GM13976 (cell line): Measurements from ENCODE around the gene RNASE8.

Experiments
- DNase-seq: peaks from one replicate; pipeline ENCODE4 v3.0.0; 2012; ENCODE audit warnings: low spot score
- CTCF ChIP-seq: IDR thresholded peaks from 2 replicates; pipeline ENCODE4 v1.5.1; 2012; ENCODE audit warnings: borderline replicate concordance, mild to moderate bottlenecking; ENCODE audit not compliant: insufficient read depth; ENCODE audit errors: extremely low read depth, missing control alignments, control extremely low read depth
- in situ Hi-C: fragments of 300-500 bp; cut with MboI; formaldehyde crosslinking; loops from one replicate; pipeline ENCODE4 v1.12.0; 2022; ENCODE audit warnings: low sequenced_read_pairs, mixed read lengths, inconsistent platforms; ENCODE audit not compliant: unreplicated experiment

RNASE8 gene

GRCh38 chr14:21017528-21018245 lies 39.9 kb upstream of the RNASE8 start:
- no peak for TF ChIP-seq CTCF
- DNase-seq: no peak
- in situ Hi-C loops: loop anchor here (10.0 kb wide), 1 partner anchor 77 kb away; the partner anchor contains the start of gene ZNF219

- in situ Hi-C loops: loop anchor here (10.0 kb wide), 1 partner anchor 77 kb away; the partner anchor contains the start of gene ZNF219
- TF ChIP-seq CTCF: no peak
- DNase-seq: no peak
These were observed 39.3 kb upstream of the RNASE8 start for GRCh38 chr14:21018286-21018685.

GRCh38 chr14:21018781-21019180 lies 38.8 kb upstream of the RNASE8 start:
- in situ Hi-C loops: loop anchor here (10.0 kb wide), 1 partner anchor 76 kb away; the partner anchor contains the start of gene ZNF219
- no peak for DNase-seq
- no peak for TF ChIP-seq CTCF

GRCh38 chr14:21019366-21019765 lies 38.3 kb upstream of the RNASE8 start:
- no peak for DNase-seq
- in situ Hi-C loops: loop anchor here (10.0 kb wide), 1 partner anchor 75 kb away; the partner anchor contains the start of gene ZNF219

GRCh38 chr14:21020977-21021545 lies 36.6 kb upstream of the RNASE8 start:
- no peak for DNase-seq
- in situ Hi-C loops: no loop called here
- no peak for TF ChIP-seq CTCF

More at GRCh38 chr14:21019366-21019765, 38.3 kb upstream of the RNASE8 start:
- no peak for TF ChIP-seq CTCF

GRCh38 chr14:21022686-21023085 lies 34.9 kb upstream of the RNASE8 start:
- no peak for TF ChIP-seq CTCF
- no peak for DNase-seq
- in situ Hi-C loops: no loop called here
